Cardiac fibroblast (primary cell): ENCODE data around the gene ACAP2.
"Not testable (repeated sequence)": the region's sequence is repeated elsewhere in the genome, so short reads cannot be mapped to it uniquely, and the experiment has no call there.

Source experiments
- DNase-seq, 2 donors: peaks; one replicate each; pipeline versions ENCODE4 v3.0.0 to v3.0.0-alpha.2; 2010; ENCODE audit warnings: low read depth in 2 of 2
- H3K4me3 ChIP-seq, 2 donors: replicated peaks in 1 of 2; 1 replicate in 1 of 2; 2 replicates in 1 of 2; pipeline ENCODE4 v1.5.1; 2011; ENCODE audit warnings: low read depth in 2 of 2, low read length in 2 of 2, mild to moderate bottlenecking in 2 of 2, moderate library complexity in 1 of 2
- CTCF ChIP-seq: IDR thresholded peaks from one replicate; pipeline ENCODE4 v1.5.1; 2011; ENCODE audit warnings: low read depth, mild to moderate bottlenecking, low read length, inconsistent platforms

Gene ACAP2

GRCh38 chr3:195442573-195443390 lies at the start of gene ACAP2:
Gene ACAP2 (minus strand): TSS chr3:195443020. CDS start chr3:195442847, 173 bp downstream.
- peak within 1 kb of the TSS; percentile 87 to 91 for H3K4me3 ChIP-seq
- no peak for TF ChIP-seq CTCF
- peak; percentile 99 to 100 for DNase-seq

- H3K4me3 ChIP-seq: no peak overlapping the region
- DNase-seq: no peak
- no peak for TF ChIP-seq CTCF
These were observed 32.8 kb upstream of the ACAP2 start for GRCh38 chr3:195475614-195476013.

GRCh38 chr3:195475116-195475515 lies 32.3 kb upstream of the ACAP2 start:
- not testable (repeated sequence) for H3K4me3 ChIP-seq, DNase-seq

- TF ChIP-seq CTCF: no peak
- no peak for DNase-seq
- no peak overlapping the region for H3K4me3 ChIP-seq
These were observed 26.0 kb upstream of the ACAP2 start for GRCh38 chr3:195468841-195469240.

- no peak for DNase-seq
- H3K4me3 ChIP-seq: no peak overlapping the region
- TF ChIP-seq CTCF: no peak
These were observed 25.6 kb upstream of the ACAP2 start for GRCh38 chr3:195468391-195468776.

GRCh38 chr3:195467641-195468390 lies 25.0 kb upstream of the ACAP2 start:
- no peak overlapping the region for H3K4me3 ChIP-seq
- peak; percentile 10 to 60 for DNase-seq
- TF ChIP-seq CTCF: no peak

GRCh38 chr3:195466251-195466650 lies 23.4 kb upstream of the ACAP2 start:
- no peak for DNase-seq
- no peak overlapping the region for H3K4me3 ChIP-seq
- TF ChIP-seq CTCF: no peak

- not testable (repeated sequence) for DNase-seq, H3K4me3 ChIP-seq
These were observed 20.1 kb upstream of the ACAP2 start for GRCh38 chr3:195462922-195463321.
